HCT116 (cell line): ENCODE results near the gene INMT. TPM values are rescaled to one million over a fixed set of nuclear protein-coding genes. Genes with fewer than 3 reads are reported as not detected.

Experiments
- ATAC-seq: fragments of 200-7000 bp; cut with Tn5 transposase; 2 replicates; pipeline ENCODE4 v1.9.1; 2020; ENCODE audit warnings: mild to moderate bottlenecking, moderate library complexity
- BruUV-seq: library from RNA; stranded (reverse); fragments of 400-500 nt; replicated peaks from 2 replicates; lab custom pipeline; 2021; lab: Mats Ljungman, UMichigan
- CTCF ChIA-PET: fragments of 300-600 bp; sonication (Branson Sonifier 250); formaldehyde crosslinking; loops from one replicate; lab custom pipeline; 2021; ENCODE audit warnings: antibody characterized with exemption; lab: Charles Lee
- POLR2A ChIA-PET: fragments of 300-600, 350-600 bp; sonication (Branson Sonifier 250); formaldehyde crosslinking; loops from one replicate; lab custom pipeline; 2021; ENCODE audit warnings: antibody characterized with exemption; lab: Charles Lee
- RAD21 ChIA-PET, 2 experiments: fragments of 300-600 bp; sonication (Branson Sonifier 250); formaldehyde crosslinking; loops; one replicate each; lab custom pipeline; 2023; ENCODE audit warnings: low total read pairs in 2 of 2; ENCODE audit not compliant: uncharacterized antibody in 2 of 2, unreplicated experiment in 2 of 2, low non-redundant PET in 1 of 2; lab: Charles Lee
- DNase-seq: peaks from one replicate; pipeline ENCODE4 v3.0.0-alpha.2; 2010; ENCODE audit warnings: low read depth, low spot score
- H2AFZ ChIP-seq: fragments of 200-600 bp; shearing (Covaris generic), sonication (generic); 2 replicates; pipeline ENCODE4 v1.6.1; 2017; ENCODE audit warnings: low read depth, mixed run types, mixed read lengths, antibody characterized with exemption, low read length; ENCODE audit not compliant: poor library complexity, severe bottlenecking
- H3K27ac ChIP-seq: 2 replicates; pipeline ENCODE4 v1.5.1; 2012; ENCODE audit warnings: low read depth, low read length
- H3K27me3 ChIP-seq: fragments of 200-600 bp; sonication (generic); 2 replicates; pipeline ENCODE4 v1.6.1; 2016; ENCODE audit warnings: mixed run types, low read length, mixed read lengths; ENCODE audit not compliant: insufficient read depth
- H3K36me3 ChIP-seq, 2 experiments: fragments of 200-500 bp in 1 of 2; fragments of 200-600 bp in 1 of 2; sonication (Bioruptor generic) in 1 of 2; sonication (generic) in 1 of 2; 2 replicates each; pipeline versions ENCODE4 v1.5.1 to v1.6.1; 2014 to 2016; ENCODE audit warnings: low read length in 2 of 2, inconsistent platforms in 1 of 2, mixed read lengths in 1 of 2, mixed run types in 1 of 2; ENCODE audit not compliant: insufficient read depth in 2 of 2, control insufficient read depth in 1 of 2
- H3K4me1 ChIP-seq, 2 experiments: fragments of 200-600 bp in 1 of 2; sonication (generic) in 1 of 2; 2 replicates each; pipeline versions ENCODE4 v1.5.1 to v1.6.1; 2012 to 2017; ENCODE audit warnings: low read length in 2 of 2, inconsistent platforms in 1 of 2, mild to moderate bottlenecking in 1 of 2, mixed read lengths in 1 of 2, mixed run types in 1 of 2, moderate library complexity in 1 of 2; ENCODE audit not compliant: insufficient read depth in 2 of 2, control insufficient read depth in 1 of 2
- H3K4me2 ChIP-seq: fragments of 200-600 bp; sonication (generic); 2 replicates; pipeline ENCODE4 v1.6.1; 2017; ENCODE audit warnings: mixed run types, low read length, mixed read lengths
- H3K4me3 ChIP-seq, 2 experiments: fragments of 200-600 bp in 1 of 2; sonication (generic) in 1 of 2; replicated peaks in 1 of 2; 2 replicates each; pipeline ENCODE4 v1.5.1; 2011 to 2016; ENCODE audit warnings: low read length in 2 of 2, control low read depth in 1 of 2, low read depth in 1 of 2, mild to moderate bottlenecking in 1 of 2, mixed read lengths in 1 of 2, mixed run types in 1 of 2
- H3K79me2 ChIP-seq: fragments of 200-600 bp; sonication (generic); 2 replicates; pipeline ENCODE4 v1.6.1; 2017; ENCODE audit warnings: mild to moderate bottlenecking, mixed run types, low read length, moderate library complexity, mixed read lengths; ENCODE audit not compliant: insufficient read depth
- H3K9ac ChIP-seq: fragments of 200-600 bp; sonication (generic); 2 replicates; pipeline ENCODE4 v1.6.1; 2016; ENCODE audit warnings: low read length, mixed read lengths
- H3K9me2 ChIP-seq: fragments of 200-600 bp; sonication (generic), shearing (Covaris generic); 2 replicates; pipeline ENCODE4 v1.6.1; 2017; ENCODE audit warnings: mixed run types, mild to moderate bottlenecking, moderate library complexity; ENCODE audit not compliant: insufficient read depth
- H3K9me3 ChIP-seq, 2 experiments: fragments of 200-500 bp in 1 of 2; fragments of 200-600 bp in 1 of 2; sonication (Bioruptor generic) in 1 of 2; sonication (generic) in 1 of 2; 2 replicates each; pipeline ENCODE4 v1.6.1; 2014 to 2017; ENCODE audit warnings: low read length in 2 of 2, mixed read lengths in 2 of 2, inconsistent platforms in 1 of 2, low read depth in 1 of 2, mild to moderate bottlenecking in 1 of 2, mixed run types in 1 of 2, moderate library complexity in 1 of 2; ENCODE audit not compliant: control insufficient read depth in 1 of 2, insufficient read depth in 1 of 2
- H4K20me1 ChIP-seq: fragments of 200-600 bp; sonication (generic), shearing (Covaris generic); 2 replicates; pipeline ENCODE4 v1.6.1; 2017; ENCODE audit warnings: mixed run types, mild to moderate bottlenecking, moderate library complexity; ENCODE audit not compliant: insufficient read depth
- CEBPB ChIP-seq: IDR thresholded peaks from 2 replicates; pipeline ENCODE4 v1.6.1; 2012; ENCODE audit warnings: low read depth
- CTCF ChIP-seq, 3 experiments: fragments of 200-600 bp in 1 of 3; sonication (generic) in 1 of 3; IDR thresholded peaks in 2 of 3; conservative IDR thresholded peaks in 1 of 3; 2 replicates each; pipeline ENCODE4 v1.5.1; 2012 to 2017; ENCODE audit warnings: low read depth in 2 of 3, low read length in 2 of 3, antibody characterized with exemption in 1 of 3, borderline replicate concordance in 1 of 3, control low read depth in 1 of 3, mild to moderate bottlenecking in 1 of 3, mixed read lengths in 1 of 3, mixed run types in 1 of 3, moderate library complexity in 1 of 3; ENCODE audit not compliant: insufficient read depth in 1 of 3
- EGR1 ChIP-seq: IDR thresholded peaks from 2 replicates; pipeline ENCODE4 v1.6.1; 2012; ENCODE audit warnings: low read depth
- ELF1 ChIP-seq: IDR thresholded peaks from 2 replicates; pipeline ENCODE4 v1.6.1; 2012; ENCODE audit warnings: low read depth, borderline replicate concordance
- EZH2 ChIP-seq: fragments of 200-600 bp; sonication (generic); IDR thresholded peaks from 2 replicates; pipeline ENCODE4 v1.6.1; 2017; ENCODE audit warnings: antibody characterized with exemption, mixed run types
- FOSL1 ChIP-seq: IDR thresholded peaks from 2 replicates; pipeline ENCODE4 v1.6.1; 2012; ENCODE audit warnings: low read depth
- JUND ChIP-seq: IDR thresholded peaks from 2 replicates; pipeline ENCODE4 v1.6.1; 2012
- MAX ChIP-seq: IDR thresholded peaks from 2 replicates; pipeline ENCODE4 v1.6.1; 2012
- POLR2A ChIP-seq: IDR thresholded peaks from 2 replicates; pipeline ENCODE4 v1.7.0; 2011; ENCODE audit warnings: borderline replicate concordance; ENCODE audit not compliant: insufficient read depth, insufficient read length; ENCODE audit errors: extremely low read depth
- RAD21 ChIP-seq: IDR thresholded peaks from 2 replicates; pipeline ENCODE4 v1.6.1; 2012; ENCODE audit warnings: low read depth, mild to moderate bottlenecking
- SIN3A ChIP-seq: IDR thresholded peaks from 2 replicates; pipeline ENCODE4 v1.6.1; 2012; ENCODE audit warnings: low read depth
- YY1 ChIP-seq: IDR thresholded peaks from 2 replicates; pipeline ENCODE4 v1.6.1; 2011; ENCODE audit warnings: low read length, low read depth, moderate library complexity, mild to moderate bottlenecking; ENCODE audit not compliant: insufficient replicate concordance; ENCODE audit errors: extremely low read depth
- ZBTB33 ChIP-seq: IDR thresholded peaks from 2 replicates; pipeline ENCODE4 v1.6.1; 2011; ENCODE audit warnings: mild to moderate bottlenecking, low read length, moderate library complexity; ENCODE audit not compliant: insufficient replicate concordance; ENCODE audit errors: extremely low read depth
- ZFX ChIP-seq: fragments of 450-650 bp; IDR thresholded peaks from 2 replicates; pipeline ENCODE4 v1.6.1; 2017
- ZNF274 ChIP-seq: fragments of 200-500 bp; sonication (Bioruptor generic); IDR thresholded peaks from 2 replicates; pipeline ENCODE4 v1.6.1; 2014; ENCODE audit warnings: mild to moderate bottlenecking, low read depth, low read length, inconsistent platforms
- intact Hi-C: fragments of 100-400 bp; cut with micrococcal nuclease; formaldehyde crosslinking; loops from 2 replicates; pipeline ENCODE4 v1.10.0; 2022
- total RNA-seq: library from RNA; stranded (reverse); gene quantifications from one replicate; pipeline ENCODE4 v1.2.1, GENCODE V29; 2021; ENCODE audit not compliant: unreplicated experiment
- TF ChIP-seq, protein P1 (sequence below): IDR thresholded peaks from 2 replicates; pipeline ENCODE4 v1.6.1; 2012

INMT gene
- total RNA-seq, 1 experiment from 2014 or later, result 0.32 TPM

GRCh38 chr7:30740417-30741181, 11.3 kb upstream of the INMT start:
- no peak overlapping the region for H2AFZ ChIP-seq
- no peaks in the 10 kb centered on the region for H3K9me3 ChIP-seq
- H3K79me2 ChIP-seq, result no peaks in the 10 kb centered on the region
- H3K4me1 ChIP-seq, result no peaks in the 10 kb centered on the region
- H4K20me1 ChIP-seq, result no peaks in the 10 kb centered on the region
- TF ChIP-seq ZNF274, result no peak
- TF ChIP-seq YY1, result no peak
- peak; percentile 87 to 99 (median 98) for TF ChIP-seq CTCF (IDR thresholded peaks at IDR 0.05 in 2 of 3, conservative IDR thresholded peaks at IDR 0.05 in 1 of 3; ENCODE audit: borderline replicate concordance in 1 of 3, insufficient read depth in 1 of 3, low read depth in 2 of 3, low read length in 2 of 3)
- peak; percentile 96 for TF ChIP-seq RAD21
- TF ChIP-seq CEBPB, result no peak
- no peak for TF ChIP-seq MAX
- no peak for TF ChIP-seq SIN3A
- TF ChIP-seq JUND, result no peak
- no peak for TF ChIP-seq ELF1
- TF ChIP-seq FOSL1, result no peak
- no peak for TF ChIP-seq EGR1
- TF ChIP-seq POLR2A, result no peak
- no peak for TF ChIP-seq EZH2
- TF ChIP-seq ZBTB33, result no peak
- no peak for TF ChIP-seq ZFX
- TF ChIP-seq, protein P1, sequence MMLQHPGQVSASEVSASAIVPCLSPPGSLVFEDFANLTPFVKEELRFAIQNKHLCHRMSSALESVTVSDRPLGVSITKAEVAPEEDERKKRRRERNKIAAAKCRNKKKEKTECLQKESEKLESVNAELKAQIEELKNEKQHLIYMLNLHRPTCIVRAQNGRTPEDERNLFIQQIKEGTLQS, result no peak
- ChIA-PET POLR2A (no interaction called here), RAD21 (no interaction called here), CTCF (interaction anchor here (1.1 to 2.0 kb wide), 3 partner anchors 191 to 464 kb away, joined by 3 to 7 read pairs (median 4); no protein-coding TSS in a partner anchor)
- H3K9ac ChIP-seq, result no peak overlapping the region
- intact Hi-C loops, result loop anchor here (2.0 to 10.0 kb wide), 3 partner anchors 192 to 576 kb away; no protein-coding TSS in a partner anchor
- DNase-seq (peak; percentile 23), ATAC-seq (peak; percentile 93)
- no peaks in the 10 kb centered on the region for H3K9me2 ChIP-seq
- H3K4me3 ChIP-seq, result no peak overlapping the region
- BruUV-seq, result no TSS peak
- H3K4me2 ChIP-seq, result no peak overlapping the region
- H3K27ac ChIP-seq, result no peak overlapping the region
- 0 out of 2 replicates have a peak, but pooled peaks cover 9% of the 10 kb centered on the region for H3K27me3 ChIP-seq
- no peaks in the 10 kb centered on the region for H3K36me3 ChIP-seq
